Testis (tissue), 2 donors: ENCODE measurements around the gene CTBP2.

ENCODE experiments used
- CTCF ChIP-seq, 3 experiments: fragments of 450-650 bp in 2 of 3; fragments of 200-600 bp in 1 of 3; sonication (generic) in 1 of 3; IDR thresholded peaks; one replicate each; pipeline ENCODE4 v1.5.1; 2016 to 2019; ENCODE audit warnings: antibody characterized with exemption in 3 of 3, mild to moderate bottlenecking in 2 of 3, moderate library complexity in 1 of 3
- POLR2A ChIP-seq: fragments of 450-650 bp; IDR thresholded peaks from one replicate; pipeline ENCODE4 v1.6.1; 2017; ENCODE audit warnings: antibody characterized with exemption, mild to moderate bottlenecking, moderate library complexity

DNA sequence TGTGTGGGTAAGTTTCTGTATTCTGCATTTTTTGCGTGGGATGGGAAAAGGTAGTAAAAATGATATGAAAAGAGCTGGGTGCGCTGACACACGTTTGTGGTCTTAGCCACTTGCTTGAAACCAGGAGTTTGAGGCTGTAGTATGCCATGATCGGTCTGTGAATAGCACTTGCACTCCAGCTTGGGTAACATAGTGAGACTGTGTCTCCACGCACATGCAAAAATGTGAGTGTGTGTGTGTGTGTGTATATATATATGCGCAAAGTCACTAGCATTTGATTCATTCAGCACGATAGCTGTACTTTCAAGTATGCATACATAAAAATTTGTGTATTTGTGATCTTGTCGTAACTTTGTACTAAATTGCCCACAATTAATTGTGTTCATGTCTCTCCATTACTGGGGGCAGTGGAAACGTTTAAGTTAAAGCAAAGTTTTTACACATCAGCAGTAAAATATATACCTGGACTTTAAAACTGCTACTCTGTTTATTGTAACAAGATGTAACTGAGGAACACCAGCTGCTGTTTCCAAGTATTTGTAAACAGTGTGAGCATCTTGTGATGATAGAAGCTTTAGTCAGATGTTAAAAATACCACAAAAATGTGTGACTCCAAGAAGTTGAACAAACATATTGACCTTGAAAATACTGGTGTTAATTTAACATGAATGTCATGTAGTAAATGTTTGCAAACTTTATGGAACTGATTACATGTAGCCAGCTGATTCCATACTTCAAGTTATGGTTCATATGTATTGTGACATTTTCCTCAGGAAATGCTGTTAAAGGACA lies 216.9 kb downstream of the CTBP2 start:
- TF ChIP-seq CTCF (IDR thresholded peaks at IDR 0.05): no peak
- no peak for TF ChIP-seq POLR2A
